NCI-H748 treated with DMSO at 0.1 percent for 48 hours (cell line): Measurements from ENCODE around the gene GRM4.
"Not testable (repeated sequence)": the region's sequence is repeated elsewhere in the genome, so short reads cannot be mapped to it uniquely, and the experiment has no call there.

Experiments used
- DNase-seq: peaks from one replicate; lab custom pipeline; 2025; lab: John Stamatoyannopoulos, UW

Gene GRM4

DNA sequence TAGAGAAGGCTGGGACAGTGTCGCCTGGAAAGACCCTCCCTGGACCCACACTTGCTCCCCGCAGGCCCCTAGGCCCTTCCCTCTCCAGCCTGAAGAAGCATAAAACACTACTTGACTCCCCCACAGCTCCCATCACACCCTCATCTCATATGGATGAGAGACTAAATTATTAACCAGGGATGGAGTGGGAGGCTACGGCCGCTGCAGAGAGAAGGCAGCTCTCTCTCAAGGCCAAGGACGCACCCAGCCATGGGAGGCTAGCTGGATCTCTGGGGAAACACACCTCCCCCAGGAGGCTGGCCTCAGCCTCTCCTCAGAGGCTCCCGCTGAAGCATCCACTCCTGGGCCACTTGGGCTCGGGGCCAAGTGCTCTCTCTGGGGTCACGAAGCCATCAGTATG lies 102.5 kb downstream of the GRM4 start:
- DNase-seq: no peak

DNA sequence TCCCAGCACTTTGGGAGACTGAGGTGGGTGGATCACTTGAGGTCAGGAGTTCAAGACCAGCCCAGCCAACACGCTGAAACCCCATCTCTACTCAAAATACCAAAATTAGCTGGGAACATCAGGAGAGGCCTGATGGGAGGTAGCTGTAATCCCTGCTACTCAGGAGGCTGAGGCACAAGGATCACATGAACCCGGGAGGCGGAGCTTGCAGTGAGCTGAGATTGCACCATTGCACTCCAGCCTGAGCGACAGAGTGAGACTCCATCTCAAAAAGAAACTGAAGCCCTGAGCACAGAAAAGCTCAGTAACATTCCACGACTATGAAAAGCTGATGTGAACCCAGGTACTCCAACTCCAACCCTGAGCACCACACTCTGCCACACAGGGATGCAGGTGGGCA lies 103.9 kb downstream of the GRM4 start:
- DNase-seq: not testable (repeated sequence)

DNA sequence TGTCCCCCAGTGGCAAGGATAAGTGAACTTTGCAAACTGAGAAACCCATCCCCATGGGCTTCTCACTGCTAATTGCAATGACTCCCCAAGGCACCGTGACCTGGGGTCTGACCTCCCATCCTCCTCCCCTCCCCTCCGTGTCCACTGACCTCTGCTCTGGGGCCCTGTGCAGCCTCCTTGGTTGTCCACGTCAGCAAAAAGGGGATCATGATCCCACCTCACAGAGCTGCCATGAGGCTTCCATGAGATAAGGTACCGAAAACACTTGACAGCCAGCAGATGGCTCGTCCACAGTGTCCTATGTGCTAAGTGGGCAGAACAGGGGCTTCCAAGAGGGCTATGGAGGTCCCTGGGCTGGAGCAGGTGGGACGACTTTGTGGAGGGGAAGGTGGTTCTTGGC lies 104.5 kb downstream of the GRM4 start:
- no peak for DNase-seq

- no peak for DNase-seq
These were observed 105.9 kb downstream of the GRM4 start for GRCh38 chr6:34039943-34040342.

DNA sequence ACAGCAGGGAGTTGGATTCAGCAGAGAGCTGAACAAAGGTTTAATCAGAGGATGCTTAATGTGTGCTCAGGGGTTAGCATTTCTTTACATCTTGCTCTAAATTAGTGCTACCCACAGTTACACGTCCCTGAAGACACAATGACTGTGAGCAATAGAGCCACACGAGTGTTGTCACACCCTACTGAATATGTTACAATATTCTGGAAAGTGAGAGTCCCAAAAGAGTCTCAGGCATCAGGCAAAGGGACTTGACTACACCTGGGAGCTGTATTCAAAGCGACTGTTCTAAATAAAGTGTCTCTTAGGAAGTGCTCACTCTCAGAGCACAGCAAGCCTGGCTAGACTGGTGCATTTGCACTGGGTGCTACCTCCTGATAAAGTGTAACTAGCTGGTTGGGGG lies 108.7 kb downstream of the GRM4 start:
- DNase-seq: no peak

- no peak for DNase-seq
These were observed 109.4 kb downstream of the GRM4 start for GRCh38 chr6:34036357-34037069.

DNA sequence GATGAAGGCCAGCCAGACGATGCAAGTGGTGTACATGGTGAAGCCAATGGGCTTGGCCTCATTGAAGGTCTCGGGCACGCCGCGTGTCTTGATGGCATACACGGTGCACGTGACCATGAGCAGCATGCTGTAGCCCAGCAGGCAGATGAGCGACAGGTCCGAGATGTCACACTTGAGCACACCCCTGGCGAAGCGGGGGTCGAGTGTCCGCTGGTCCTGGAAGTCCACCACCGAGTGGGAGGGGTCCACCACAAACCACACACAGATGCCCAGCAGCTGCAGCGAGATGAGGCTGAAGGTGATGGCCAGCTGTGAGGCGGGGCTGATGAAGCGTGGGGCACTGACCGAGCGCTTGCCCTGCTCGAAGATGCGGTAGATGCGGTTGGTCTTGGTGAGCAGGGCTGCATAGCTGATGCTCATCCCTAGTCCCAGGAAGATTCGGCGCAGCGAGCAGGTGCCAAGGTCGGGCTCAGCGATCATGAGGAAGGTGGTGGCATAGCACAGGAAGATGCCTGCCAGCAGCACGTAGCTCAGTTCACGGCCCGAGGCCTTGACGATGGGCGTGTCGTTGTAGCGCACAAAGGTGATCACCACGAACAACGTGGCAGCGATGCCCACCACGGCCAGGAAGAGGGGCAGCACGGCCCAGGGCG lies 110.1 kb downstream of the GRM4 start:
- DNase-seq: no peak

DNA sequence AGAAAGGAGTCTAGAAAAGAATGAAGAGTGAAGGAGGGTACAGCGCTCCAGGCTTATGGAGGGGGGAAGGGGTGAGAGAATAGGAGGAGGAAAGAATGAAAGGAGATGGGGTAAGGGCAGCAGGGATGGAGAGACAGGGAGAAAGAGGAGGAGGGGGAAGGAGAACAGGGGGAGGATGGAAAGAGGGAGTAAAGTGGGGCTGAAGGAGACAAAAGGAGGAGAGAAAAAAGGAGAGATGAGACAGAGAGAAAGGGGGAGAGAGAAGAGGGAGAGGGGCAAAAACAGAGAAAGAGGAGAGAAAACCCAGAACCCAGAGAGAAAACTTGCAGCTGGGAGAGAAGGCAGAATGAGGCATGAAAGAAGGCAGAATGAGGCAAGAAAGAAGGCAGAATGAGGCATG lies 110.7 kb downstream of the GRM4 start:
- no peak for DNase-seq

DNA sequence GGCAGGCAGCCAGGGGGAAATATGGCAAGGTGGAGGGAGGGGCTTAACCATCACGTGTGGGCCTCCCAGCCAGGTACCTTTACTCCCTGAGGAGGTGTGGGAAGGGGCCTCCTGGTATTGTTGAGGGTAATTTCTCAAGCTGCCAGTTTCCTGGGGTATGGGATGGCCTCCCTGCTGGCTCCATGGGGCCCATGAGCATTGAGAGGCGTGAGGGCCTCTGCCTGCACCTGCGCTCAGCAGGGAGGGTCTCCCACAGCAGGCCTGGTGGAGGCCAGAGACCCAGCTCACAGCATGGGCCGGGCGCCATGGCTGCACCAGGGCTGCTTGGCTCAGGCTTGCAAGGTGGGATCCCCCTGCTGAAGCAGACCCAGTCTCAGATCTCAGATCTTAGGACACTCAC lies 113.0 kb downstream of the GRM4 start:
- DNase-seq: no peak

DNA sequence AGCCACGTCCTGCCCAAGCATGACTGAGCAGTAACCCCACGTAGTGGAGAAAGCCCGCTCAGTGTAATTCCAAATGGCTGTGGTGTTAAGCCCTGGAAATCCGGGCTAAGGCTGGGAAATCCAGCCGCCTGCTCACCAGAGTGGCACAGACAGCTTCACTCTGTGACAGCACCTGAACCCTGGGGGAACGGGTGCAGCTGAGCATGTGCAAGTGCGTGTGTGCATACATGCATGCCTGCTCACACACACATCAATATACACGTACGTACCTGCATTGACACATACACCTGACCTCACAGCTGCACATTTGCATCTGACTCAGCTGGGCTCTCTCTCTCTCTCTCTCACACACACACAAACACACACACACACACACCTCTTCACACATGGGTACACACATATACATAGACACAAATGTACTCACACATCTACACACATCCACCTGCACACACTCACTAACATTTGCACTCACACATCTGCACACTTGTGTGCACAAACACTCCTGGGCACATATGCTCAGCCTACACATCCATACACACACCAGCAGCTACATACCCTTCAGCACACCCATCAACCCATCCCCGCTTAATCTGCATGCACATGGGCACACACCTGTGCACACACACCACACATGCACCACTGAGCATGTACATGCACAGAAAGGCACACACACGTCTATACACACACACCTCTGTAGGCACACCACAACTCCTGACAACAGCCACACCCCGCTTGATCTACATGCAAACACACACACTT lies 114.1 kb downstream of the GRM4 start:
- DNase-seq: no peak

DNA sequence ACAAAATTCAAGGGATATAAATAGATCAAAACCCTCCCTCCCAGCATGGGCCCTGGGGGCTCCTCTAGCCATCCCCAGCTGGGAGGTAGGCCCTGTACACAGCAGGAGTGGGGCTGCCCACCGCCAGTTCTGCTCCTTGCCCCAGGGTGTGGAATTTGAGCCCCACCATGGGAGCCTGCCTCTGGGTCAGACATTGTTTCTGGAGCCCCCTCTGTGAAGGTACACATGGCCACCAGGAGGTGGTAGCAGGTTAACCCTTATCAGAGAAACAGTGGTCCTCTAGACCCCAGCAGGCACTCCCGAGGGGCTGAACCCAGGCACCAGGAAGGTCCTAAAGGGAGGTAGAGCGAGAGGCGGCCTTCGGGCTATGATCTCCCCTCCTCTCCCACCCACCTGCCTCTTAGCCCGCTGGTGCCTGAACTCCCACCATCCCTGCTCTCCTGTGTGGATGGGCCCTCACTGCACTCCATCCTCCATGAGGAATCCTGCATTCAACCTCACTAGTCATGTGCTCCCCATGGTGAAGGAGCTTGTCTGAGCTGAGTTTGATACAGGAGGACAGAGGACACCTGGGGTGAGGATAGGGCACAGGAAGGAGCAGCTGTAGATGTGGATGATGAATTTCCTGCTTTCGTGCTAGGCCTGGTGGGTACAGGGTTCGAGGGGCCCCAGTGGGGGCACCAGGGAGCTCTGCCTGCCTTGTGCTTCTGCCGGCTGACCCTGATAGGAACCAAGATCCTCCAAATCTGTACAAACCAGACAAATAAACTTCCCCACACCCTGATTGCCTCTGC lies 114.9 kb downstream of the GRM4 start:
- DNase-seq: no peak

DNA sequence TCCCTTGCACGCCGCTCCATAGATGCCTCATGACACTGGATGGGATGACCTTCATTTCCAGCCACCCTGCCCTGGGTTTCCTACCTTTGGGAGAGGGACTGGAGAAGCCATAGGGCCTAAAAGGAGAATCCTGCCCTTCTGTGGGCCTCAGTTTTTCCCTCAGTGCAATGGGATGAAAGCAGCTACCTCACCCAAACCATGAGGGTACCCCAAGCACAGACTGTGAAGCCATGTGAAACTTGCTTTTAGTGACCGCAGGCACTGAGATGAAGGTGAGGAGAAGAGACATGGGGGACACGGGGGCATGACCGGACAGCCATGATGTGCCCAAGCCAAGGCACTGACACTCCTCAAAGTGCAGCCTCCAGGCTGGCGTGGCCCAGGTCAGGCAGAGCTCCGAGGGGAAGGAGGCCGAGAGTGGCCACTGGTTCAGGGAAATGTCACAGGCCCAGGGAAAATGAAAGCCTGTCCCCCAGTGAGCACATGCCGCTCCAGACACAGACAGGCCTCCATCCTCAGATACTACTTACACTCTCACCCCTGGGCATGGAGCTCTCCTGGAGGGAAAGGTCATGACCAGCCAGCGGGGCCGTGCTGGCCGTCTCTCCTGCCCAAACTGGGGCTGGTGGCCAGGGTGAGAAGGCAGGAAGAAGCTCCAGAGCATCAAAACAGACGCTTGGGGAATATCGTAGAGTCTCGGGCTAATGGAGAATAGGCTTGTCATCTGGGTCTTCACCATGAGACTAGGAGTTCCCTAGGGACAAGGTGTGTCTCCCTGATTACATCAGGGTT lies 116.2 kb downstream of the GRM4 start:
- no peak for DNase-seq

DNA sequence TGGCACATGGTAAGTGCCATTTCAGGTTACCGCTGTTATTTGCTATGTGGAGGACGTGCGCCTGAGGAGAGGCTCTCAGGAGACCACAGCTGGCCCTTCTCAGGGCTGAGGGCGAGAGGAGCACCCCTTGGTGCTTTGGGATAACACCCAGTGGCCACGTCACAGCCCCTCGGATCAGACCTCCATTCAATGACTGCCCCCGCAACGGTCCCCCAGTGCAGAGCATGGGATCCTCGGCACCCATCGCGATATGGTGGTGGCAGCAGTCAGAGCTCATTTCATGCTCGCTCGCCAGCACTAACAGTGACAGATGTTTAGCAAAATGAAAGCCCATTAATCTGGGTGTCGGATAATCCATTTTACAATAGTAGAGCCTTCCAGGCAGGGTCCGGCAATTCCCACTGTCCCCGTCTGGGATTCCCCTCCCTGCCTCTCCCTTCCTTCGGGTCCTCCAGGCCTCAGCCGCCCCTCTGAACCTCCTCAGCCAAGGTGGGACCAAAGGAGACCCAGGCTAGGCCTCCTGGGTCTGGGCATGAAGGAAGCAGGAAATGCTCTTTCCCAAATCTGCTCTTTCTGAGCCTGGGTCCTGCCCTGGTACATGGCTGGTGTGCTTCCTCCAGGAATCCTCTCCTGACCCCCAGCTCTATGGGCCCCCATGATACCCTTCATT lies 117.1 kb downstream of the GRM4 start:
- no peak for DNase-seq

DNA sequence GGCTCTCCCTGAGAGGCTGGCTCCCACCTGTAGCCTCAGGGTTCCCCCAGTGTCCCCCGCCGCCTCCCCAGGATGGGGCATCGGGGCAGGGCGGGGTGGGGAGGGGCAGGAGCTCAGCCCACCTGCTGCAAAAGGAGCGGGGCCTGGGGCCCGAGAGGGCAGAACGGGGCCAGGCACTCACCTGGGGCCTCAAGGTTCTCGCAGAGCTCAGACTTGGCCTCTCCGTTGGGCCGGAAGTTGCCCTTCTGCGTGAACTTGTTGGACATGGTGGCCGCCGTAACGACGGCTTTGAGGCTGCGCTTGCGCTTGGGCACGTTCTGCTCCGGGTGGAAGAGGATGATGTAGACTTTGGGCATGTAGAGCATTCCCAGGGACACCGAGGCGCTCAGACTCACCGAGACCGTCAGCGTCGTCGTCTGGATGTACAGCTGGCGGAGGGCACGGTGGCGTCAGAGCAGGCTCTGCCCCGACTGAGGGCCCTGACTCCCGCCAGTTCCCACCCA lies 117.9 kb downstream of the GRM4 start:
- DNase-seq: no peak

DNA sequence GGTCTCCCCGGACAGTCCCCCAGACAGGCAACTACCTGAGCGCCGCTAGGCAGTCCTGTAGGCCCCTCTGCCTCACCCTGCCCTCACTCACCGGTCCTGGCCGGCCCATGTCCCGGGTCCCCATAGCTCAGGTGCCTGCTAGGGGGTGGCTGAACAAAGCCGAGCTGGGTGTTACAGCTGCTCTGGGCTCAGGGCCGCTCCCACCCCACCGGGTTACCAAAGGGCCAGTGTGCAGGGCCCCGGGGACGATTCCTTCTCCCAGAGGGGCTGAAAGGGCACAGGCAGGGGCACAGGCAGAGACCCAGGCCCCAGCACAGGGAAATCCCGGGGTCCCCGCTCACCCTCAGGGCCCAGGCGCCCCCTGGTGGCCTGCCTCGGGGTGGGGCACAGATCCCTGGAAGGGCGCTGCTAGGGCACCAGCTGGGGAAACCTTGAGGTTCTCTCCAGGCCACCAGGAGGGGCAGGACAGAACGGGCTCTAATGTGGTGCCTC lies 118.4 kb downstream of the GRM4 start:
- no peak for DNase-seq

DNA sequence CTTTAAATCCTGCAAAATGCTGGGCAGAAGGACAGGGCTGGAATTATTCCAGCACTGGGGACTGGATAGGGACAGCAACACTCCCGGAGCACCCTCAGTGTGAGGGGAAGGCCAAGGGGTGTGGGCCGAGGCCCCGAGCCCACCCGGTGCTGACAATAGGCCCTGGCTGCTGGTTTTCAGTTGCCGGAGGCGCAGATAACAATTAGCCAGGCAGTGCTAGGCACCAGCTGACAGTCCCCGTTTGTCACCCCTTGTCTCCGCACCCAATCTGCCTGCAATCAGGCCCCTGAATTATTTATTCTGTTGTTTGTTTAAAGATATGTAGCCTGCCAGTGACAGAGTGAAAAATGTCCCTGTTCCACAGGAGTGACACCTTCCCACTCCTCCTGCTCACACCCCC lies 120.0 kb downstream of the GRM4 start:
- DNase-seq: no peak

GRCh38 chr6:34025112-34025807 lies 120.6 kb downstream of the GRM4 start:
- DNase-seq: no peak

DNA sequence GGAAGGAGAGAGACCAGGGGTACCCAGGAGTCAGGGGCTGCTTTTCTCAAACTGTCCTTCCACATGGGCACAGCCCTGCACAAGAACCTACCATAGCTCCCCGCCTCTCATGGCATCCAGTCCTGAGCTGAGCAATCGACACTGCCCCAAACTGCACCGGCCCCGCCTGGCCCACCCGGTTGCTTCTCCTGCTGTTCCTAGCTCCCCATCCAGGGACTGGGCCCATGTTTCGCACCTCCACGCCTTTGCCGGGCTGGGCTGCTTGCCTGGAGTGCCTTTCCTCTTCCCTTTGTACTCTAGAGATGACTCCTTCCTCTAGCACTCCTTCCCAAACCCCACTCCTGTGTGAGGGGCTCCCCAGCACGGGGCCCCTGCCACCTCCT lies 123.0 kb downstream of the GRM4 start:
- no peak for DNase-seq

DNA sequence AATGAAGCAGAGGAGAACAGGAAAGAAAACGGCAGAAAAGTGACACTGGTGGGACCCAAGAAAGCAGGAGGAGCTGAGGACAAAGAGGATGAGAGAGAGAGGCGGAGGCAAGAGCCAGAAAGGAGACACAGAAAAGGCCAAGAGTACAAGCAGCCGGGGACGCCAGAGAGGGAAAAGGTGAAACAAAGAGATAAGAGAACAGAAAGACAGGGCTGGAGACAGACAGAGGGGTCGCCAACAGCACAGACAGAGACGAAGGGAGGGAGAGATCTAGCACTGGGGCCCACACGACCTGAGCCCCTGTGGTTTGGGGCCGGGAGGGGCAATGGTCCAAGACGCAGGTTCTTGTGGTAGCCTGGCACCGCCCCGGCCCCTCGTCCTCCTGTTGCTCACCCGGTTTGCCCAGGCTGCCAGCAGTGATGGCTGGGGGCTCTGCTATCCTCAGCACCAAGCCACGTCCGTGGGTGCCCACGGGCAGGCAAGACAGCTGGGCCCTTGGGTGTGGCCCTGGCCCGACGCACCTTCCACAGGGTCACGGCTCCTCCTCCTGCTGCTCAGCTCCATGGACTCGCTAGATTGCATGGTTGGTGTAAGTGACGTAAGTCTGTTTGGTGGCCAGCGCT lies 123.5 kb downstream of the GRM4 start:
- DNase-seq: no peak
